K562 (cell line): Measurements from ENCODE around the gene CNKSR3. TPM values are rescaled to one million over a fixed set of nuclear protein-coding genes. Genes with fewer than 3 reads are reported as not detected.

Experiments
- ATF7 ChIP-seq: fragments of 450-650 bp; IDR thresholded peaks from 2 replicates; pipeline ENCODE4 v1.7.1; 2014; ENCODE audit warnings: mild to moderate bottlenecking, moderate library complexity
- BMI1 ChIP-seq: fragments of 150-350 bp; IDR thresholded peaks from 2 replicates; pipeline ENCODE4 v1.6.1; 2014; ENCODE audit warnings: low read length
- CBFB ChIP-seq: sonication (generic); formaldehyde crosslinking; IDR thresholded peaks from 2 replicates; pipeline ENCODE4 v1.4.0; 2020; ENCODE audit warnings: mild to moderate bottlenecking, missing genetic modification reagents
- GATA2 ChIP-seq: sonication (generic); formaldehyde crosslinking; IDR thresholded peaks from 2 replicates; pipeline ENCODE4 v1.4.0; 2020; ENCODE audit warnings: mild to moderate bottlenecking, missing genetic modification reagents
- KLF16 ChIP-seq: IDR thresholded peaks from 2 replicates; pipeline ENCODE4 v1.6.1; 2016; ENCODE audit warnings: antibody characterized with exemption
- MAZ ChIP-seq, 2 experiments: fragments of 450-650 bp in 1 of 2; sonication (generic) in 1 of 2; formaldehyde crosslinking; IDR thresholded peaks in 1 of 2; conservative IDR thresholded peaks in 1 of 2; 2 replicates each; pipeline versions ENCODE4 v1.4.0 to v1.5.0; 2020; ENCODE audit warnings: mild to moderate bottlenecking in 1 of 2, missing genetic modification reagents in 1 of 2
- NCOA1 ChIP-seq: fragments of 450-650 bp; IDR thresholded peaks from 2 replicates; pipeline ENCODE4 v1.6.1; 2016; ENCODE audit warnings: low read depth
- NEUROD1 ChIP-seq: fragments of 150-350 bp; IDR thresholded peaks from 2 replicates; pipeline ENCODE4 v1.6.1; 2014; ENCODE audit warnings: borderline replicate concordance, low read length, low read depth; ENCODE audit not compliant: partially characterized antibody
- NFE2 ChIP-seq: IDR thresholded peaks from 2 replicates; pipeline ENCODE4 v1.6.1; 2014; ENCODE audit warnings: antibody characterized with exemption, low read depth
- NFIC ChIP-seq: fragments of 450-650 bp; IDR thresholded peaks from 2 replicates; pipeline ENCODE4 v1.6.1; 2017; ENCODE audit warnings: mild to moderate bottlenecking, inconsistent platforms
- PBX2 ChIP-seq, 2 experiments: IDR thresholded peaks in 1 of 2; conservative IDR thresholded peaks in 1 of 2; 2 replicates each; pipeline ENCODE4 v1.6.1; 2016; ENCODE audit warnings: low read depth in 2 of 2, mild to moderate bottlenecking in 1 of 2, missing compliant biosample characterization in 1 of 2, missing genetic modification characterization in 1 of 2, moderate library complexity in 1 of 2
- SMARCA4 ChIP-seq: fragments of 450-650 bp; IDR thresholded peaks from 2 replicates; pipeline ENCODE4 v1.6.1; 2016
- TCFL5 ChIP-seq: fragments of 250-450 bp; sonication (Bioruptor Pico); conservative IDR thresholded peaks from 2 replicates; pipeline ENCODE4 v1.6.1; 2021; ENCODE audit warnings: mild to moderate bottlenecking, moderate library complexity, matching md5 sums
- TEAD1 ChIP-seq, 2 experiments: fragments of 450-650 bp in 1 of 2; sonication (generic) in 1 of 2; formaldehyde crosslinking; IDR thresholded peaks; 2 replicates each; pipeline versions ENCODE4 v1.4.0 to v1.8.0; 2020 to 2022; ENCODE audit warnings: mild to moderate bottlenecking in 2 of 2, missing genetic modification reagents in 1 of 2
- VEZF1 ChIP-seq: fragments of 200-800 bp; sonication (Bioruptor generic); IDR thresholded peaks from 2 replicates; pipeline ENCODE4 v1.6.1; 2017; ENCODE audit warnings: missing genetic modification characterization, missing compliant biosample characterization
- polyA plus RNA-seq, 8 experiments: library from polyadenylated mRNA; depleted of rRNA in 4 of 8; stranded (reverse) in 5 of 8; unstranded in 3 of 8; fragments of >200 nt; fragmentation: Nextera tagmentation in 2 of 8; fragmentation: Illumina TruSeq in 1 of 8; extraction: Ambion mirVana in 2 of 8; extraction: Trizol in 1 of 8; gene quantifications; 2 replicates each; pipeline versions ENCODE4 v1.2.1 to v1.2.3, GENCODE V29; 2011 to 2014; ENCODE audit warnings: inconsistent platforms in 1 of 8, missing spikeins in 1 of 8
- total RNA-seq, 7 experiments: library from RNA; depleted of rRNA in 6 of 7; stranded (reverse); fragments of >200 nt in 6 of 7; fragmentation: Illumina TruSeq in 2 of 7; extraction: Trizol in 2 of 7; gene quantifications; 2 replicates each; pipeline versions ENCODE4 v1.2.1 to v1.2.3, GENCODE V29; 2011 to 2021; ENCODE audit warnings: low replicate concordance in 1 of 7
- TF ChIP-seq, protein P1 (sequence below): fragments of 250-450 bp; sonication (Bioruptor Pico); IDR thresholded peaks from 2 replicates; pipeline ENCODE4 v1.5.0; 2021; ENCODE audit warnings: mild to moderate bottlenecking, moderate library complexity
- TF ChIP-seq, protein P2 (sequence below): fragments of 450-650 bp; IDR thresholded peaks from 2 replicates; pipeline ENCODE4 v1.6.1; 2014; ENCODE audit warnings: low read depth, mild to moderate bottlenecking, moderate library complexity, borderline replicate concordance

Gene CNKSR3
- total and polyA plus RNA-seq, 9 of the 15 experiments (the other 6 are each of a cell fraction or from before 2014, with no cell fraction given), result 4.5 to 29.6 (median 9.5) TPM

DNA sequence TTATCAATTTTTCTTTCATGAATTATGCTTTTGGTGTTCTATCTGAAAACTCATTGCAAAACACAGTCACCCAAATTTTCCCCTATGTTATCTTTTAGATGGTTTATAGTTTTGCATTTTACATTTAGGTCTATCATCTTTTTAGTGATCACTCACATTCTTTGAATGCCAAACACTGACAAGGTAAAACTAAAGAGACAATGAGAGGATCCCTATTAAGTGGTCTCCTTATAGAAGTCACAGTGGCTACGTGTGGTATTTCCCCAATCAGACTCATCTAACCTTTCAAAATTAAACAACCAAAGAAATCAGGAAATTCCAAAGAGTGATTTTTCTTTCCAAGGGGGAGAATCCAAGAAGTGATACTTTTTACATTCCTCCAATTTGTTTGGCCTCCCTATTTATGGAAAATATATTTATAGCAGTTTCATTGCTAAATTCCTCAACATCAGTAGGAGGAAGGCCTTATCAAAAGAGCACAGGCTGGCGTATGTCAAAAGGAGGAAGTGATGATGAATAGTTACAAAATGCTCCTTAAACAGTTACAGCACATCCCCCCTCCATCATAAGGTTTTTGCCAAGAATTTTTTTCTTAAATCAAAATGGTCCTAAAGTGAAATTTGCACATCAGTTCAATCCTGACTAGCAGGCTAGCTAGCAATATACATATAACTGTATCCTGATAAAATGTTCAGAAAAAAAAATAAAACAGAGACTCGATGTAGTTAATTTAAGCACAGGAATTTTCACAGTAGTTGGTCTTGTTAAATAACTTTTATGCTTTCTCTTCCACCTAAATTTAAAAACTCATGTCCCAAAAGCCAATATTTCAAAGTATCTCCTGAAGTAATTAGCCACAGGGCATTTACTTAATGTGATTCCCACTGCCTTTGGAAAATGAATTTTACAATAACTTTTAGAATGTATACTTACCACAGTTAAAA is 77.7 kb downstream of the CNKSR3 start (continued):
- TF ChIP-seq, protein P1, sequence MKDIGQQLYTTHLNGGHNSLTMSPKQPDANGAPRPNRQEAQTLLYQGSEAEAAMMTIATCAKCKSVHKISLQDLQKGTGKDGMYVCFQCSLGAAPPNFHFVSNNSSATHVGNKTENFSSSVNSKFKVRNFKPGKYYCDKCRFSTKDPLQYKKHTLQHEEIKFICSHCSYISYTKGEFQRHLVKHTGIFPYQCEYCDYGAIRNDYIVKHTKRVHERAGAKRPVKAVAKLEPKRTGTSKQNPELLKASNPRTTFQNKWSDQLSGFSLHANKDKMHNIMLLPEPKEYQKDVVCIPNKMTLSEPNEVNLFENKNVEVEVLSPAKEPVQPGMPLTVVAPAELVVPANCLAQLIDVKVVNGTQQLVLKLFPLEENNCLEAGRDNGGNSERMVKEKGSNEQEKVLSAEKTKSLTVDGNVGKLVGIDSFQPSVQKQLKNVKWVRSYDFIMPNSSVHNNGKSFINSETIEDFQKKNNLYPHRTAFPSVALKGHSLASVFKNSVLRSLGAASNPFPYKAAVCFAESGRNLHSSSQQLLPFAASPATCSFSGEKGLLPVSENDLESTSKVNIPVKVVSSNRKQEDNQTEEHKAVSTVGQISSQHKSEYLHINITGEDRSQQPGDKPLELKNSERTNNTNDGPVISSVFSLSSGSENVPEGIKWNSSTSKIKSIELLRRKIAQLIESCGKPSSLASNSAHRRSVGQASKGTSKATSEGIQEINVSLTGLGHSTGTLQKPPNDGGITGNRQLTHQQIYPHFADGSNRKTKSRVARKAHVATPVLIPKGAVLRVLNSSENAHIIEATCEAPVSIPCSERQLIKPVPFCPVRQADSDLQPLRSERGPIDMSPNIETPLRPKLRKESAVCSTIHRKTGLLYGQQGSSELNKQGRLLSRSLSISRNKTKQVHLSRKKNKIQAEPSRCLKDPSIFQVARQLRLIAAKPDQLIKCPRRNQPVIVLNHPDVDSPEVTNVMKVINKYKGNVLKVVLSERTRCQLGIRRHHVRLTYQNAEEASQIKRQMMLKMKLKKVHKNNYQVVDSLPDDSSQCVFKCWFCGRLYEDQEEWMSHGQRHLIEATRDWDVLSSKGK, result no peak
- TF ChIP-seq TEAD1 (CRISPR knock-in tag; IDR thresholded peaks at IDR 0.05), result peak in 1 of 2 experiments; percentile 78; a peak in 2 of 4 replicates
- peak; percentile 98 for TF ChIP-seq SMARCA4
- peak; percentile 36; the same call in 1 of the 2 replicates for TF ChIP-seq NFE2
- peak; percentile 57 for TF ChIP-seq NEUROD1
- no peak for TF ChIP-seq CBFB (CRISPR knock-in tag)
- TF ChIP-seq NCOA1, result peak; percentile 59; the same call in 1 of the 2 replicates
- no peak for TF ChIP-seq TCFL5 (CRISPR knock-in tag)
- TF ChIP-seq PBX2 (CRISPR knock-in tag; IDR thresholded peaks at IDR 0.05; ENCODE audit: low read depth), result peak; percentile 38; the same call in 1 of the 2 replicates
- peak; percentile 96 for TF ChIP-seq PBX2 (tag; conservative IDR thresholded peaks at IDR 0.05; ENCODE audit: low read depth)
- TF ChIP-seq ATF7, result peak; percentile 29
- TF ChIP-seq GATA2, result peak; percentile 73
- TF ChIP-seq NFIC, result peak; percentile 75
- TF ChIP-seq MAZ (CRISPR knock-in tag; conservative IDR thresholded peaks at IDR 0.05 in 1 of 2, IDR thresholded peaks at IDR 0.05 in 1 of 2), result no peak
- TF ChIP-seq, protein P2, sequence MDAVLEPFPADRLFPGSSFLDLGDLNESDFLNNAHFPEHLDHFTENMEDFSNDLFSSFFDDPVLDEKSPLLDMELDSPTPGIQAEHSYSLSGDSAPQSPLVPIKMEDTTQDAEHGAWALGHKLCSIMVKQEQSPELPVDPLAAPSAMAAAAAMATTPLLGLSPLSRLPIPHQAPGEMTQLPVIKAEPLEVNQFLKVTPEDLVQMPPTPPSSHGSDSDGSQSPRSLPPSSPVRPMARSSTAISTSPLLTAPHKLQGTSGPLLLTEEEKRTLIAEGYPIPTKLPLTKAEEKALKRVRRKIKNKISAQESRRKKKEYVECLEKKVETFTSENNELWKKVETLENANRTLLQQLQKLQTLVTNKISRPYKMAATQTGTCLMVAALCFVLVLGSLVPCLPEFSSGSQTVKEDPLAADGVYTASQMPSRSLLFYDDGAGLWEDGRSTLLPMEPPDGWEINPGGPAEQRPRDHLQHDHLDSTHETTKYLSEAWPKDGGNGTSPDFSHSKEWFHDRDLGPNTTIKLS, result 0 out of 2 replicates have a peak, but pooled peaks have one; percentile 27
- TF ChIP-seq KLF16, result peak; percentile 69; the same call in 1 of the 2 replicates
- TF ChIP-seq BMI1, result no peak
- peak; percentile 53 for TF ChIP-seq VEZF1
